Ecto neural progenitor cell (in vitro differentiated cells): ENCODE data around the gene MZT1.
"Not testable (repeated sequence)": the region's sequence is repeated elsewhere in the genome, so short reads cannot be mapped to it uniquely, and the experiment has no call there.

Source experiments
- DNase-seq: peaks from one replicate; pipeline ENCODE4 v3.0.0-alpha.2; 2018; ENCODE audit warnings: low spot score

Gene MZT1, protein sequence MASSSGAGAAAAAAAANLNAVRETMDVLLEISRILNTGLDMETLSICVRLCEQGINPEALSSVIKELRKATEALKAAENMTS

DNA sequence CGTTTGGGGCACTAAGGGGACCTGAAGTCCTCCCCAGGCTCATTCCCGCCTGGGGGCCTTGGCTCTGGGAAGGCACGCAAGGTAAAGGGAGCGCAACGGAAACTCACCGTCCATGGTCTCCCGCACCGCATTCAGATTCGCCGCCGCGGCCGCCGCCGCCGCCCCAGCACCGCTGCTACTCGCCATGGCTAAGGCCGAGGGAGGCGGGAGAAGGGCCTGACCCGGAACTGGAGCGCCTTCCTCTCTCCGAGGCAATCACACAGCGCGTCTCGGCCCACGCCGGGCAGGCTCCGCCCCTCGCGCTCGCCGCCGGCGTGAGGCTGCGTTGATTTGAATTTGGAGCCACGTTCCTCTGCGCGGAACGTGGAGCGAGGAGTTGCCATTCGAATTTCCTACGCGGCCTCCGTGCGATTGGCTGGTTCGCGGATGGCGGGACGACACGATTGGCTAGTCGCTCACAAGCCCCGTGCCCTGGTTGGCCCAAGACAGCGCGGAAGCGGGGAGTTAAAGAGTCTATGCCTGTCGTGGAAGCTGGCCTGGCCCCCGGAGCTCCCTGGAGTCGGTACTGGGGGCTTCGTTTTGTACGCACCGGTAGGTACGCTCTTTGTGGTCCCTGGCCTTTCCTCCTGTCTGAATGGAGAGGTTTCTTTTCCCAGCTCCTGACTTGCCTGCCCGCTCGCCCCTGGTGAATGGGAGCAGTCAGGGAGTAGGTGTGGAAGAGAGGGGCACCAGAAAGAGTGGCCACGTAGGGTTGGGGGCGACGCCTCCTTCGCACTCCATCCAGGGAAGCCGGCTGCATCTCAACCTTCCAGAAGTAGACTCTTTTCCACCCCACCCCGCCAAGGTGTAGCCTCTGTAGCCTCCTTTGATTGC is at the start of gene MZT1, which contains the start of gene BORA:
TSS of gene MZT1 (minus strand) at position 213 of the 873 bp plus-strand sequence. CDS start at position 186, 27 bp downstream.
TSS of gene BORA (plus strand) at position 507 of the 873 bp plus-strand sequence. CDS start 1,018 bp downstream, outside the sequence.
- peak; percentile 96 for DNase-seq

DNA sequence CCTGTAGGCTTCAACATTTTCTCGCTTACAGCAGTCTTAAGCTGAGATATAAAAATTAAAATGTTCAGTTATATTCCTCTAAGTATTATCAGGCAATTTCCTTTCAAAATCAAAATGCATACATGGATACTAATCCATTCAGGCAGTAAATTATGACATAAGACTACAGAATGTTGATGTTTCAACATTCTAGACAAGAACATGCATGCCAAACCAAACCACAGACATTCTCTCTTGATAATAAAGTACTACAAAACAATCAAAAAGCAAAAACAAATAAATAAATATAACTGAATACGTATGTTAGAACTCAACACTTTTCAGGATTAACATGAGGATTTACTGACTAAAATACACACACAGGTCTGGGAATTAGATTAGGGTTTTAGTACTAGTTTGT is 46.6 kb upstream of the MZT1 start:
- DNase-seq = no peak

DNA sequence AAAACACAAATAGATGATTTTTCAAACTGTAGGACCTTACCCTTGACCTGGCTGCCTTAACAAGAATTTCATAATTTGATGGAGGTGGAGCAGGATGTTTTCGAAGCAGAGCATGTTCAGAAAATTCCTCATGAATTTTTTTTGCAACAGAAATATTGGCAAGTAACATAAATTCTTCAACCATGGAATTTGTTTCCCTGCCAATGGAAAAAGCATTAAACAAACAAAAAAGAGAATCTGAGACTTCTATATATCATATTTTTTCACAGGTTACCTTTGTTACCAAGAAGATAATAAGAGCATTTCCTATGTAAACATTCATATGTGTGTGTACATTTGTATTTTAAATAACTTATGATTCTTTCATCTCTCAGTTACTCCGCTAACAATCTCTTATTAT is 36.0 kb upstream of the MZT1 start:
- DNase-seq = no peak

DNA sequence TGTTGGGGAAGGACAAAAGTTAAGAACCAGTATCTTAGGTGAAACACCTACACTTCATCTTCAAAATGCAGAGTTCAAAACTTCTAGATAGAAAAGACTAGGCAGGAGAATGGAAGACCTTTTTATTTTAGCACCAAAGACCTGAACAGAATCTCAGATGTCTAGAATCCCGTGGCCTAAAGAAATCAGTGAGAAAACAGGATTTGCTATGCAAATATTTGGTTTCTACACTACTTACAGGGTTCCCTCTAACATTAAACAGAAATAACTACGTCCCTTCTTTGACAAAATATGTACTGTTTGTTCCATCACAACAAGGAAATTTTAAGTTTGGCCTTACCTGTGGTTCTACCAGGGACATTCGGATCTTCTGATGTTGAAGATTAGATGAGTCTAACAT is 32.8 kb upstream of the MZT1 start:
- no peak for DNase-seq

DNA sequence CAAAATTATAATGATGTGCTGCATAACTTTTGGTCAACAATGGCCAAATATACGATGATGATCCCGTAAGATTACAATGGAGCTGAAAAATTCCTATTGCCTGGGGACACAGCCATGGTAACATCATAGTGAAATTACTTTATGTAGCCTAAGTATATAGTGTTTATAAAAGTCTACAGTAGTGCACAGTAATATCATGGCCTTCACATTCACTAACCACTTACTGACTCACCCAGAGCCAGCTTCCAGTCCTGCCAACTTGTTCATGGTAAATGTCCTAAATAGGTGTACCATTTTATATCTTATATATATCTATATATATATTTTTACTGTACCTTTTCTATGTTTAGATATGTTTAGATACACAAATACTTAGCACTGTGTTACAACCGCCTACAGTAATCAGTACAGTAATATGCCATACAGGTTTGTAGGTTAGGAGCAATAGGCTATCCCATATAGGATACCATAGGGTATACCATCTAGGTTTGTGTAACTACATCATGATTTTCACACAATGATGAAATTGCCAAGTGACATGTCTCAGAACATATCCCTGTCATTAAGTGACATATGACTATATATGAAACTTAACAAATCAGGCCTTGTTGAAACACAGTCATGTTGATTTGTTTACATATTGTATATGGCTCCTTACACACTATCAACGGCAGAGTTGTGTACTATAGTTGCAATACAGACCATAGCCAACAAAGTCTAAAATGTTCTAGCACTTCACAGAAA is 30.5 kb upstream of the MZT1 start:
- no peak for DNase-seq

DNA sequence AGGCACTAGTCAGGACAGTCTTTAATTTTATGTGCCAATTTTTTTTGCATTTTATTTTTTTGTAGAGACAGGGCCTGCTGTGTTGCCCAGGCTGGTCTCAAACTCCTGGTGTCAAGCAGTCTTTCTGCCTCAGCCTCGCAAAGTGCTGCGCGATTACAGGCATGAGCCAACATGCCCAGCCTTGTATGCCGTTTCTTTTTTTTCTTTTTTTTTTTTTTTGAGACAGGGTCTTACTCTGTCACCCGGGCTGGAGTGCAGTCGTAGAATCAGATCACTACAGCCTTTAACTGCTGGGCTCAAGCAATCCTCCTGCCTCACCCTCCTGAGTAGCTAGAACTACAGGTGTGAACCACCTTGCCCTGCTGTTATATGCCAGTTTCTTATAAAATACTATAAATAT is 26.7 kb upstream of the MZT1 start:
- no peak for DNase-seq

DNA sequence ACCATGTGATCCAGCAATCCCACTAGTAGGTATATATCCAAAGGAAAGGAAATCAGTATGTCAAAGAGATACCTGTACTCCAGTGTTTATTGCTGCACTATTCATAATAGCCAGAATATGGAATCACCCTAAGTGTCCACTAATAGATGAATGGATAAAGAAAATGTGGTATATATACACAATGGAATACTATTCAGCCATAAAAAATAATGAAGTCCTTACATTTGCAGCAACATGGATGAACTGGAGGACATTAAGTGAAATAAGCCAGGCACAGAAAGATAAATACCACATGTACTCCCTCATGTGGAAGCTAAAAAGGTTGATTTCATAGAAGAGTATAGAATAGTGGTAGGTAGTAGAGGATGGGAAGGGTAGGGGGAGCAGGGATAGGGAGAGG is 23.8 kb upstream of the MZT1 start:
- no peak for DNase-seq

DNA sequence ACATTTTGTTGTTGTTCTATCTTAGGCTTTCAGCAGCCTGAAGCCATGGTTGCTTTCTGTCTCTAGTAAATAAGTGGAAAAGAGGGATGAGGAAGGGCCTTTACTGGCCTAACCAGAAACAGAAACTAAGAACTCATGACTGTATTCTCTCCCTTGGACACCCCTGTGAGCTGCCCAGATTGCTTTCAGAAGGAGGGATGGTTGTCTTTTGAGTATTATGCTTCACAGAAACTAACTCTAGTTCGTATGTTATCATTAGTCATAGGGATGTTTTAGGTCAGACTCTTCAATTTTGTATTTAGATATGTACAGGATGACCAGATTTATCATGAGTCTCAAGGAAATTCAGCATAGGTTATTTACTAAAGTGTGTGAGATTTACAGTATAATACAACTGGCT is 17.8 kb upstream of the MZT1 start:
- no peak for DNase-seq

DNA sequence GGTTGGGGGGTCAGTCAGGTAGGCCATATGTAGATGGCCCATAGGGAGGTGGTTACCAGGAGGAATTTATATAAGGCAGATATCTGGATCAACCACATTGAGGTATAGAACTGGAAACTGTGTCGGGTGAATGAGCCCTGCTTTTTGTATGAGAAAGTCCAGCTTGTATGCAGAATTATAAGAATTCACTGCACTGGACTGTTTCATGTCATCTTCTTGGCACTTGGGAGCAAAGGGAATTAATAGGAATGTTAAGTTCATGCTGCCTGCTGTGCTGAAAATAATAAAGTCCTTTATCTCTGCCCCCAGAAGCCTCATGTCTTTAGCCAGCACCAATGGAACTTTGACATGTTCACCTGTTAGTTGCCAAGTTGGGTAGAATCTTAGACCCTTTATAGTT is 12.6 kb upstream of the MZT1 start:
- no peak for DNase-seq

DNA sequence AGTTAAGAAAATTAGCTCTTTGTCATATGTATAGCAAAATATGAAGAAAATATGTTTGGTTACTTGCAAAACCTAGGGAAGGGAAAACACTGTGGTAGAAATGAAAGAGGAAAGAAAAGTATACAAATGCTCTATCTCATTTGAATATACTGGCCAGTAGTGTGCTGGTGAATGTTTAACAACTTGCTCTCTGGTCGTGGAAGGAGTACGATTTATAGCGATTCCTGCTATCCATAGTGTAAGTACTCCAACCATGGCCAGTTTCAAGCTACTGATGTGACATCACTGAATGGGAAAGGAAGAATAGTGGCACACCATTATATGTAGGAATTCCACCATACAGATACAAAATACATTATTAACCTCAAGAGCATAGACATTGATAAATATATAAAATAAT is 9.6 kb upstream of the MZT1 start:
- no peak for DNase-seq

DNA sequence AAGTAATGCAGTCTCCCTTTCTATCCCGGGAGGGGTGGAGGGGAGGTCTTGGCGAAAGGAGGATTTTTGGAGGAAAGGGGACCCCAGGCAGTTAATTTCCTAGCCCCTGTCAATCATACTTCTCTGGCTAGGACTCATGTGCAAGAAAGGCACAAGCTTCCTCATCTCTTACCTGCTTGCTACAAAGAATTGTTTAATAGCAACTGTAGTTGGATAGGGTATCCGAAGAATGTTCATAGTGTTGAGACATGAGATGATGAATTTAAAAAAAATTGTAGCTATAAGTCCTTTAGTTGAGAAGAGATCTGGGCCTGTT is 819 bp upstream of the MZT1 start:
- DNase-seq = no peak

DNA sequence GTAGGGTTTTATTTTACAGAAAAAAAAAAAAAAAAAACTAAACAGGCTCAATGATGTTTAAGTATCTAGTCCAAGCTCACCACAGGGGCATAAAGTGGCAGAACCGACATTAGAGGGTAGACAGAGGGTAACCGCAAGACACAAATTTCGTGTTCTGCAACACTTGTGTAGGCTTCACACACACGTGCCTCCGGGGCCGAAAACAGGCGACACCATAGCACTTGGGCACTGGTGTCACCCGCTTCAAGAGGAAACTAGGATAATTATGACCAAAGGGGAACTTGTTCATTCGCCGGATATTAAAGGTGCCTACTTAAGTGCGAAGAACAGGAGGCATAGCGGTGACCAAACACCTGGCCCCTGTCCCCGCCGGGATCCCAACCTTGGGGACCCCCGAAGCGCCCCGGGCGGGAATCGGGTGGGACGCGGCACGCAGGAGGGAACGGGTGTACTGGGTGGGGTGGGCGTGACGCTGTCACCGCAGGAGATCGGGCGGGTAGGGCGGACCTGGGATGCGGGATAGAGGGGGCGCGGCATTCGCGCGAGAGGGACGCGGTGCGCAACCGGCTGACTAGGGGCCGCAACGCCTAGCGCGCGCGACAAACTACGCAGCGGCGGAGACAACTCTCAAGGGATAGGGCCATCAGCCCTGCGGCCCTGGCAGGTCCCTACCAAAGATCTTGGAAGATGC is 558 bp downstream of the MZT1 start:
- no peak for DNase-seq

DNA sequence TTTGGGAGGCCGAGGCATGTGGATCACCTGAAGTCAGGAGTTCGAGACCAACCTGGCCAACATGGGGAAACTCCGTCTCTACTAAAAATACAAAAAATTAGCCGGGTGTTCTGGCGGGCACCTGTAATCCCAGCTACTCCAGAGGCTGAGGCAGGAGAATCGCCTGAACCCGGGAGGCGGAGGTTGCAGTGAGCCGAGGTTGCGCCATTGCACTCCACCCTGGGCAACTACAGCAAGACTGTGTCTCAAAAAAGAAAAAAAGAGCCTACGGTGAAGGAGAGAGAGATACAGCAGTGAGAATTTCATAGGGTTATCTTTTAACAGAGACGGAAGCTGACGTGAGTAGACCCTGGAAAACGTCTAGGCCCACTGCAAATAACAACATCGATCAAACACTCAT is 1.2 kb downstream of the MZT1 start:
- DNase-seq = not testable (repeated sequence)

DNA sequence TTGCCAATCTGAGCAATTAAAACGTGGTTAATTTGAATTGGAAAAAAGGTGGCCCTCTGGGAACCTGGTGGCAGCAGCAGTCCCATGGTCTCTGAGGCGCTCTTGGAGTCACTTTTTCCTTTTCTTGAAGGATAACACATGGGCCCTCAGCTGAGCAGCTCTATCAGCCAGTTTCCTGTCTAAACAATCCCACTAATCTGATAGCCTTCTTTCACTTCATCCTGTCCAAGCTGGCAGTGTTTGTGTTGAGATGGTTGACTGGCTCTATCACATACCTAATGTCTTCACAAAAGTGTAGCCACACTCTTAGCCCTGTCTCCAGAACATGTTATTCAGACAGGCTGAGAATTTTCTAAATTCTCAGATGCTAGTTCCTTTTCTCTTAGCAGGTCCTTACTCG is 10.7 kb downstream of the MZT1 start:
- no peak for DNase-seq

DNA sequence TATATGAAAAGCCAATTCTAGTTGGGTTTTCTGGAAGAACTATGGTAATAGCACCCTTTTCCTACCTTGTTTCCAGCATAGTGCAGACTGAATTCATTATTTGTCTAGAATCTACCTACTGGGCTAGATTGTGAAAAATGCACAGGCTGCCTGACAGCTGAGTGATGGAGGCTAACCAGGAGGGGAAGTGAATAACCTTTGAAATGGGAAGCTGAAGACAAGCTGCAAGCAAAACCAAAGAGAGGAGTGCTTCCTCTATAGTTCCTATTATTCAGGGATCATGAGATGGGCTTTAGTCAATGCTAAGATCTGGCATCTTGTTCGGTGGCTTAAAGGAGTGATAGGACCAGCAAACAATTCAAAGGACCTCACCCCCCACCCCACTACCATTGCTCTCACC is 26.9 kb downstream of the MZT1 start:
- no peak for DNase-seq

DNA sequence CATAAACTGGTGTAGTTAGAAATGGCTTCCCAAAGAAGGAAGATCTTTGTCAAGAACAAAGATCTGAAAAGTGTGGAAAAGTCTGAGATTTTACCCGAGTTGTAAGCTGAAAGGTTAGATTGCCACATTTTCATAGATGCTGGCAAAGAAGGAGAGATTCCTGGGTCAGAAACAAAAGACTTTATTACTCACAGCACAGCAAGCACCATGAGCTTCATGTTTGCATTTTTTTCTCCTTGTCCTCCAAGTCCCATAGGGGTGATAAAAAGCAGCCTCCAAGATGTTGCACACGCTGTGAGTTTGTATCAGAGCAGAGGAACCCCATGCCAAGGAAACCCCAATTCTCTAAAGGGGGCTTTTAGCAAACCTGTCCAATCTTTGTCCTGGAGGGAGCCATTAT is 29.3 kb downstream of the MZT1 start:
- no peak for DNase-seq

DNA sequence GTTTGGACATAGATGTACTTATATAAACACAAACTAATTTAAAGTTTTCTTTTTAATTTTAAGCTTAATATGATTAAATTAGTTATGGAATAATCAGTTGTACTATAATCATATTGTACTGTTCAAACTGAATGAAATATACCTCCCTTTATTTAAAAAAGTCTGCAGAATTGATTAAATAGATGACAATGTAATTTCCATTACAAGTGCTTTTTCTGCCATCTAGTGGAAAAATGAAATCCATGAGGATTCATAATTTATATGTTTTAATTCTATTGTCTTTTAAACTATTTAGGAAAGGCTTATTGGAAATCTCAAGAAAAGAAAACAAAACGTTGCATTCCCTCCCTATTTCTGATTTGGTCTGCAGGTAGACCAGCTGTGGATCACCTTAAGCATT is 30.9 kb downstream of the MZT1 start:
- no peak for DNase-seq

DNA sequence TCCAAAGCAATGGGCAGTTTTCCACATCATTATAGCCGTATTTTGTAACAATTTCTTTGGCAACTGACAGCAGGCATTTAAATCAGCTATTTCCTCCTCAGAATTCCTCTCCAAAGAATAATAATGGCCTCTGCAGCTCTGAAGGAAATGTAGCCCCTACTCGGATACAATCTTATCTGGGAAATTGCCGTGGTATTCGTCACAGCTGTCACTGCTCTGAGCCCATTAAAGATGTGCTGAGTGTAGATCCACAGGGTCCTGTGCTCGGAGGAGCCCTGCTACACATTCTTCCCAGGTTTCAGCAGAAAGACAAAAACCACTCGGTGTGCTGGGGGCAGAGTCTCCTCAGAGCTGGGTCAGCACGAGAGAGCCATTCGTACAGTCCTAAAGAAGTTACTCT is 33.1 kb downstream of the MZT1 start:
- DNase-seq = no peak

DNA sequence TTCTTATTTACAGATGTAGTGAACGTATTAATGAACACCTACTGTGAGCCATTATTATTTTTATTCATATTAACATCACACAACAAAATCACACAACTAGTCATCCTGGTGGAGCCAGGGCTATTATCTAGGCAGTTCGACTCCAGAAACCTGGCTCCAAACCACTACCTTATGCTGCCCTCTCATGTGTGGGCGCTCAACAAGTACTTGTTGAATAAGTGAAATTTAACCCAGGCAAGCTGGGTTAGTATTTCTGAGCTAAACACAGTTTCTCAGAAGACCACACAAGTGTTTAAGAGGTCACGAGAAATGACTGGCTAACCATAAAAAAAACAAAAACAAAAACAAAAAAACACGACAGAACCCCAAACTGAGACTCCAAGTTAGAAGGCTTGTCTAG is 33.6 kb downstream of the MZT1 start:
- DNase-seq = no peak

DNA sequence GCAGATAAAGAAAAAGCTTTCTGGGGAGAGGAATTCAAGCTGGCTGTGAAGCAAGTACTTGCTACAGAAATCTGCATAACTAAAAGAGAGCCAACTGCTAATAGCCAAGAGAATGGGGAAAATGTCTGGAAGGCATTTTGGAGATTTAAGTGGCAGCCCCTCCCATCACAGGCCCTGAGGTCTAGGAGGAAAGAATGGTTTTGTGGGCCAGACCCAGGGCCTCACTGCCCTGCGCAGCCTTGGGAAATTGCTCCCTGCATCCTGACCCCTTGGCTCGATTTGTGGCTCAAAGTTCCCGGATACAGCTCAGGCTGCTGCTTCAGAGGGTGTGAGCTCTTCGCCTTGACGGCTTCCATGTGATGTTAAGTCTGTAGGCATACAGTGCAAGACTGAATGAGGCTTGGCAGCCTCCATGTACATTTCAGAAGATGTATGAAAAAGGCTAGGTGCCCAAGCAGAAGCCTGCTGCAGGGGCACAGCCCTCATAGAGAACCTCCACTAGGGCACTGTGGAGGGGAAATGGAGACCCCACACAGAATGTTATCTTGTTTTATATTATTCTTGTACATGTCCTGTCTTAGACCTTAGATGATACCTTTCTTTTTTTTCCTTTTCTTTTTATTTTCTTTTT is 34.4 kb downstream of the MZT1 start:
- no peak for DNase-seq

DNA sequence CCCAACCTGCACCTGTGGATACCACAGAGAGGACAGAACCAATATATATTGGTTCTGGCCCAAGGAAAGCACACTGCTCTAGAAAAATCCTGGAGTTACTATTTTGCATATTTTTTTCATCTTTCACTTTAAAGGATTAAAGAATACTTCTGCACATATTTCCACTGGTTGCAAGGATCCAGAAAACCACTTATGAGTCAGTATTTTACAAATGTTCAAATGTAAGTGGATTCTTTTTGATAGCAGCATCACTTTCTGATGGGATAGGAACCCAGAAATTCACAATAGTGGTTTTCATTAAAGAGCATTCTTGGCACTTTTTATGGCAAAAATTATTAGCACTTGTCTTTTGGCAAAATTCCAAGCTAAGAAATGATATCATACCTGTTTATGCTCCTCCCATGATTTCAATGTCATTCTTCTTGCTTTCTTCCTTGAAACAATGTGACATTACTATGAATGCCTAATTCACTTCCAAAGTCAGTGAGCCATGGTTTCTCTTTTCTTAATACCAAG is 38.2 kb downstream of the MZT1 start:
- no peak for DNase-seq

DNA sequence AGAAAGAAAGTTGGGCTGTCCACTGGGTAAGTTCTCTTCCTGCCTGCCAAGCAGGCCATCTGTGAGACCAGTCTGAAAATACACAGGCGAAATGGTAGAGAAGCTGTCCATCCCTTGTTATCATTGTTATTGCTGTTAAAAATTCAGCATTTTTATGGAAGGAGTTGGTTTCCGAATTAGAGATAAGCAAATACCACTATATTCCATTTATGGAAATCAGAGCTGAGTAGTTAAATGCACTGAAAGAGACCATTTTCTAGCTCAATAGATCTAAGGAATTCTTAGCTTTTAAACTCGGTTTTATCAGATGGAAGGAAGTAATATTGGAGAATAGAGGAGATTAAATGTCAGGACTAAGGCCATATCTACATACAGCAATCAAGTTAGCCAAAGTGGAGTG is 40.7 kb downstream of the MZT1 start:
- no peak for DNase-seq
